ENCODE data around the gene C15orf62.

Gene C15orf62

GRCh38 chr15:40769274-40770146 is at the start of gene C15orf62:
Gene C15orf62 (plus strand): TSS chr15:40769980. CDS start chr15:40770496, 516 bp downstream.
- no peak for DNase-seq

- no peak for DNase-seq
Measured at GRCh38 chr15:40721701-40722100, 48.1 kb upstream of the C15orf62 start.

- DNase-seq = no peak
Measured at GRCh38 chr15:40722354-40722753, 47.4 kb upstream of the C15orf62 start.

GRCh38 chr15:40722934-40723333 is 46.8 kb upstream of the C15orf62 start:
- no peak for DNase-seq

GRCh38 chr15:40723919-40724318 is 45.9 kb upstream of the C15orf62 start:
- DNase-seq = no peak

- no peak for DNase-seq
Measured at GRCh38 chr15:40731034-40731433, 38.7 kb upstream of the C15orf62 start.

- no peak for DNase-seq
Measured at GRCh38 chr15:40736575-40736974, 33.2 kb upstream of the C15orf62 start.

GRCh38 chr15:40737048-40737447 is 32.7 kb upstream of the C15orf62 start:
- no peak for DNase-seq

- no peak for DNase-seq
Measured at GRCh38 chr15:40739047-40739446, 30.7 kb upstream of the C15orf62 start.

- DNase-seq = no peak
Measured at GRCh38 chr15:40739854-40740253, 29.9 kb upstream of the C15orf62 start.

- no peak for DNase-seq
Measured at GRCh38 chr15:40743485-40743901, 26.3 kb upstream of the C15orf62 start.

GRCh38 chr15:40743921-40744814 is 25.6 kb upstream of the C15orf62 start:
- DNase-seq = no peak

- no peak for DNase-seq
Measured at GRCh38 chr15:40744815-40745152, 25.0 kb upstream of the C15orf62 start.

- DNase-seq = no peak
Measured at GRCh38 chr15:40746916-40747418, 22.8 kb upstream of the C15orf62 start.

GRCh38 chr15:40747685-40748631 is 21.8 kb upstream of the C15orf62 start:
- no peak for DNase-seq

GRCh38 chr15:40749151-40749630 is 20.6 kb upstream of the C15orf62 start:
- no peak for DNase-seq

- no peak for DNase-seq
Measured at GRCh38 chr15:40750885-40751284, 18.9 kb upstream of the C15orf62 start.

GRCh38 chr15:40751745-40752144 is 18.0 kb upstream of the C15orf62 start:
- DNase-seq = no peak

- DNase-seq = no peak
Measured at GRCh38 chr15:40754574-40754882, 15.3 kb upstream of the C15orf62 start.

- no peak for DNase-seq
Measured at GRCh38 chr15:40754883-40755811, 14.6 kb upstream of the C15orf62 start, which contains the start of gene RMDN3. Gene RMDN3 (minus strand): TSS chr15:40755254. CDS start chr15:40754783, 471 bp downstream.

GRCh38 chr15:40755812-40756208 is 14.0 kb upstream of the C15orf62 start:
- no peak for DNase-seq

Measured in 8988T (cell line).